Measurements from ENCODE around the gene BRI3BP. TPM values are rescaled to one million over a fixed set of nuclear protein-coding genes. Genes with fewer than 3 reads are reported as not detected.
"Not testable (repeated sequence)": the region's sequence is repeated elsewhere in the genome, so short reads cannot be mapped to it uniquely, and the experiment has no call there.

Gene BRI3BP
- total RNA-seq, 1 donor, result 8.6 TPM

DNA sequence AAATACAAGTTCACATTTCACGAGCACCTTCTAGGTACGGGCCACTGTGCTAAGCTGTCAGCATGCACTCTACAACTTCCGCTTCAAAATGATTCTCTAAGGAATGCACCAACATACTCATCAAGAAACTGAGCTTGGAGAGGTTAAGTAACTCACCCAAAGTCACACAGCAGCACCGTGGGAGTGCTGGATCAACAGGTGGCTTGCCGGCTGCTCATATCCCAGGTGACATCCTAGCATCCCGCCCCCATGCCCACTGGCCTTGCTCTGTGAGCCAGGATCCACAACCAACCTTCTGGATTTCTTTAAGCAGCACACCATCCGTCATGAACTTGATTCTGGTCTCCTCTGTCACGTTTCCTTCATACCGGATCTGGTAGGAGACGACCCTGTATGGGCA lies 21.2 kb upstream of the BRI3BP start:
- TF ChIP-seq, protein P1, sequence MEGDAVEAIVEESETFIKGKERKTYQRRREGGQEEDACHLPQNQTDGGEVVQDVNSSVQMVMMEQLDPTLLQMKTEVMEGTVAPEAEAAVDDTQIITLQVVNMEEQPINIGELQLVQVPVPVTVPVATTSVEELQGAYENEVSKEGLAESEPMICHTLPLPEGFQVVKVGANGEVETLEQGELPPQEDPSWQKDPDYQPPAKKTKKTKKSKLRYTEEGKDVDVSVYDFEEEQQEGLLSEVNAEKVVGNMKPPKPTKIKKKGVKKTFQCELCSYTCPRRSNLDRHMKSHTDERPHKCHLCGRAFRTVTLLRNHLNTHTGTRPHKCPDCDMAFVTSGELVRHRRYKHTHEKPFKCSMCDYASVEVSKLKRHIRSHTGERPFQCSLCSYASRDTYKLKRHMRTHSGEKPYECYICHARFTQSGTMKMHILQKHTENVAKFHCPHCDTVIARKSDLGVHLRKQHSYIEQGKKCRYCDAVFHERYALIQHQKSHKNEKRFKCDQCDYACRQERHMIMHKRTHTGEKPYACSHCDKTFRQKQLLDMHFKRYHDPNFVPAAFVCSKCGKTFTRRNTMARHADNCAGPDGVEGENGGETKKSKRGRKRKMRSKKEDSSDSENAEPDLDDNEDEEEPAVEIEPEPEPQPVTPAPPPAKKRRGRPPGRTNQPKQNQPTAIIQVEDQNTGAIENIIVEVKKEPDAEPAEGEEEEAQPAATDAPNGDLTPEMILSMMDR (IDR thresholded peaks at IDR 0.05; ENCODE audit: insufficient read depth, low read depth, low read length), result no peak
- DNase-seq (ENCODE audit: low read depth), result no peak
- no peak overlapping the region for H3K4me3 ChIP-seq (ENCODE audit: low read depth, low read length)

DNA sequence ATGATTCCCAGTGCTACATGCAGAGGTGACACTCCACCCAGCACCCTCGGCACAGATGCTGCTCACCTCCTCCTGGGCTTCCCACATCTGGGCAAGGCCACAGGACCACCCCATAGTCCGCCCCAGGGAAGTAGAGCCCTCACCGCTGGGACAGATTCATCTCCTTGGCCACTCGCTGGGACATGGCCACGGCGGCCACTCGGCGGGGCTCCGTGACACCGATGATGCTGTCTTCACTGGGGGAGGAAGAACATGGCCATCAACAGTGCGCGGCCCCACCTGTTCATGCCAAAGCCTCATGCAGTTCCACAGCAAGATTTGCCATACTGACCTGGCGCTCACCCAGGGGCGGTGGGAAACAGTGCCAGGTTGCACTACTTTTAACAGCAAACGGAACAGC lies 18.2 kb upstream of the BRI3BP start:
- DNase-seq (ENCODE audit: low read depth), result no peak
- TF ChIP-seq, protein P1 (IDR thresholded peaks at IDR 0.05; ENCODE audit: insufficient read depth, low read depth, low read length), result no peak
- H3K4me3 ChIP-seq (ENCODE audit: low read depth, low read length), result no peak overlapping the region

DNA sequence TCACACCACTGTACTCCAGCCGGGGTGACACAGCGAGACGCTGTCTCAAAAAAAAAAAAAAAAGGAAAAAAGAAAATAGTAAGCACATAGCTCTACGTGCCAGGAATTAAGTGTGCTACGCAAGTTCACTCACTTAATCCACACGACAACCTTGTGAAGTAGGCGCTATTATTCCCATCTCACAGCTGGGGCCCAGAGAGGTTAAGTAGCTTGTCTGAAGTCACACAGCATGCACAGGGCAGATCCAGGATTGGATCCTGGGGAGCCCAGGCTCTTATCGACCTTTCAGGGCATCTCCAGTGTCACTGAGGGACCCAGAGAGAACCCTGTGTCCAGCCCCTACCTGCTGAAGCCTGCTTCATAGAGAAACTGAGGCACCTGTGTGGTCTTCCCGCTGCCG lies 16.4 kb upstream of the BRI3BP start:
- TF ChIP-seq, protein P1 (IDR thresholded peaks at IDR 0.05; ENCODE audit: insufficient read depth, low read depth, low read length), result no peak
- H3K4me3 ChIP-seq (ENCODE audit: low read depth, low read length), result no peak overlapping the region
- DNase-seq (ENCODE audit: low read depth), result no peak

DNA sequence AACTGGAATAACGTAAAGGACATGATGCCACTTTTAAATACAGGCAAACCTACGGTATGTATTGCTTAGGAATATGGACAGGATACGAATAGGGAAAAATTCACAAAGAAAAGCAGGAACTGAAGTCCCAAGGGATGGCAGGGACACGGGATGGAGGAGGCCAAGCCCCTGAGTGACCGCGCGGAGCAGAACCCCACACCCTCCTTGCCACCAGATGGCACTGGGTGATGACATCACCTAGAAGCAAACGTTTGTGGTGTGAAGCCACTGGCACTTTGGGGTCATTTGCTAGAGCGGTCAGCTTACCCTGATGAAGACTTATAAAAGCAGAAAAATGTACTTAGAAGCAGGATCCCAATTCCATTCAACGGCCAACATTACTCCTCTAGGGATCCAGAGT lies 13.9 kb upstream of the BRI3BP start:
- no peak overlapping the region for H3K4me3 ChIP-seq (ENCODE audit: low read depth, low read length)
- DNase-seq (ENCODE audit: low read depth), result no peak
- TF ChIP-seq, protein P1 (IDR thresholded peaks at IDR 0.05; ENCODE audit: insufficient read depth, low read depth, low read length), result no peak

DNA sequence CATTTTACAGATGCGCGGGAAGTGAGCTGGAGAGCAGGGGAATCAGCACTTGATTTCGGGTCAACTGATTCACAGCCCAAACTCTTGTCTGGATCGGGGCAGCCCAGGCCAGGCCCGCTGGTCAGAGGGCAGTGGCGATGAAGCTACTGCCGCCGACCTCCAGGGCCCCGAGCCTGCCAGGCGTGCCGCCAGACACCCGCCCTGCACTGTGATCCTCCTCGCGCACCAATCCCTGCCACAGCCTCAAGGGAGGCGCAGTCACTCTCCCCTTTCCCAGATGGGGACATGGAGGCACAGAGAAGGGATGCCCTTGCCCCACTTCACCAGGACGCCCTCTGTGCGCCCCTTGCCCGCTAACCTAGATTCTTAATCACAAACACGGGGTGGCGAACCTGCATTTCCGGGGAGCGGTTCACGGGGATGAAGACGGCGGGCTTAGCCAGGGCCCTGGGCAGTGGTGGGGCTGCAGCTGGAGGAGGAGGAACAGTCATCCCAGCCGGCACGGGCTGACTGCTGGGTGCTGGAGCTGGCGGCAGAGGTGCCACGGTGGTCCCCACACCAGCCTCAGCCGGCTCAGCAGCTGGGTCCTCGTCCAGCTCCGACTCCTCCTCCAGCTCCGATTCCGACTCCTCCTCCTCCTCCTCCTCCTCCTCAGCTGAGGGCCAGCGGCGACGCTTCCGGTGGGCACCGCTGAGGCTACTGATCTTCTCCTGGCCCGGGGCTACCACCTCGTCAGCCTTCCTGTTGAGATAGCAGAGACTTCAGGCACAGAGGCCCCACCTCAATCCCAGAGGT lies 13.2 kb upstream of the BRI3BP start:
- H3K4me3 ChIP-seq (ENCODE audit: low read depth, low read length), result no peak overlapping the region
- no peak for DNase-seq (ENCODE audit: low read depth)
- TF ChIP-seq, protein P1 (IDR thresholded peaks at IDR 0.05; ENCODE audit: insufficient read depth, low read depth, low read length), result no peak

DNA sequence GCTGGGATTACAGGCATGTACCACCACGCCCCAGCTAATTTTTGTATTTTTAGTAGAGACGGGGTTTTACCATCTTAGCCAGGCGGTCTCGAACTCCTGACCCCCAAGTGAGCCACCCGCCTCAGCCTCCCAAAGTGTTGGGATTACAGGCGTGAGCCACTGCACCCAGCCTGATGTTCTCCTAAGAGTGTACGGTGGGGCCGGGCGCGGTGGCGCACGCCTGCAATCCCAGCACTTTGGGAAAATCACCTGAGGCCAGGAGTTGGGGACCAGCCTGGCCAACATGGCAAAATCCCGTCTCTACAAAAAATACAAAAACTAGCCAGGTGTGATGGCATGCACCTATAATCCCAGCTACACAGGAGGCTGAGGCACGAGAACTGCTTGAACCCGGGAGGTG lies 6.6 kb upstream of the BRI3BP start:
- not testable (repeated sequence) for H3K4me3 ChIP-seq (ENCODE audit: low read depth, low read length); DNase-seq (ENCODE audit: low read depth)

DNA sequence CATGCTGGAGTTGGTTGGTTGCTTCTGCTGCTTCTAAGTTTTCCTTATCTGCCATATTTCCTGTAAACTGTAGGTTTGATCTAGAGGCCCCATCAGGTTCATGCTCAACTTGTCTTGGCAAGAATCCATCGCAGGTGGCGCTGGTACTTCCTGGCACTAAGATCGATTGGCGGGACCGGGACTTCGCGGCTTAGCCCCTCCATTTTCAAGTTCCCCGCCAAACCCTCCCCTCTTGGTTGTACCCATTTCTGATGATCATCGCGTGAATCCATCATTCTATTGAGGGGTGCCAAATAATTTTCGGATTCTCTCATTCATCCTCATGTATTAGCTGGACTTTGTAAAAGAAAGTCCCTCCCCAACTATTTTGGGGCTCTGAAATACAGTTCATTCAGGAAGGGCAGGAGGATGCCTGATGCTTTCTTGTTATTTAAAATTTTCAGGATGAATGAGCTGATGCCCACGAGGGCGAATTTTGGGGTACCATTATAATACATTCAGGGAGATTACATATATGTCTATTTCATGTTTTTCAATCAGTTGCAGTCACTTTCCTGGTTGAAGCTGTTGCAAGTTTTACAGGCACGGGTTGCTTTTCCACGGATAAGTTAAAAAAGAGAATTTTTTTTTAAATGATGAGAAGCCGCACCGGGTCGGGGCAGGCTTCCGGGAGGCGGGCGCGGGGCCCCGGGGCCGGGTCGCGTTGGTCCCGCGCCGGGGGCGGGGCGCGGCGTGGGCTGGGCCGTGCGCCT lies 395 bp upstream of the BRI3BP start:
- H3K4me3 ChIP-seq (ENCODE audit: low read depth, low read length), result peak overlapping the region; percentile 68
- DNase-seq (ENCODE audit: low read depth), result peak; percentile 49
- TF ChIP-seq, protein P1 (IDR thresholded peaks at IDR 0.05; ENCODE audit: insufficient read depth, low read depth, low read length), result peak; percentile 26
